GM21576 (cell line): ENCODE results near the gene C22orf15.

Experiments used
- ATAC-seq: cut with Tn5 transposase; IDR thresholded peaks from one replicate; pipeline ENCODE4 v1.9.1; 2021; ENCODE audit warnings: mild to moderate bottlenecking, moderate library complexity; ENCODE audit not compliant: unreplicated experiment

C22orf15 gene

DNA sequence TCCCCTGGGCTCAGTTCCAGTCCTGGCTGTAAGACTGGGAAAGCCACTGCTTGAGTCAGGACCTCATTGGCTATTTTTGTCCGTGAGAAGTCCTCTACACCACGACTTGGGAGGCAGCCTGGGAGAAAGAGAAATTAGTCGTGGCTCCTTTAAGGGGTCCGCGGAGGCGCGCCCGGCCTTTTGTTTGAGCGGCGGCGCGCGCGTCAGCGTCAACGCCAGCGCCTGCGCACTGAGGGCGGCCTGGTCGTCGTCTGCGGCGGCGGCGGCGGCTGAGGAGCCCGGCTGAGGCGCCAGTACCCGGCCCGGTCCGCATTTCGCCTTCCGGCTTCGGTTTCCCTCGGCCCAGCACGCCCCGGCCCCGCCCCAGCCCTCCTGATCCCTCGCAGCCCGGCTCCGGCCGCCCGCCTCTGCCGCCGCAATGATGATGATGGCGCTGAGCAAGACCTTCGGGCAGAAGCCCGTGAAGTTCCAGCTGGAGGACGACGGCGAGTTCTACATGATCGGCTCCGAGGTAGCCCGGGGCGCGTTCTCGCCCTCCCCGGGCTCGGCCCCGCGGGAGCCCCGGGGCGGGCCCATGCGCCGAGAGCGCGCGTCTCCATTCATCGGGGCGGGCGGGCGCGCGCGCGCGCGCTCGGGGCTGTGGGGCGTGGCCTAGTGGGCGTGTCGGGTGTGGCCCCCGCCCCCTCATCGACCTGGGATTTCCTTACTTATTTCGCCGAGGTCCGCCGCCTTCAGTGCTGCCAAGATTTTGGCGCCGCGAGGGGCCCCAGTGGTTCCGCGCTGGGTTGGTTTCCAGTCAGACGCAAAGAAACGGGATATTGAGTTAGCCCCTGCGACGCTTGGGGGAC, 24.2 kb downstream of the C22orf15 start, which contains the start of gene SMARCB1:
TSS of gene SMARCB1 (plus strand) at position 215 of the 848 bp plus-strand sequence. CDS start at position 419, 204 bp downstream.
- peak; percentile 64 for ATAC-seq

DNA sequence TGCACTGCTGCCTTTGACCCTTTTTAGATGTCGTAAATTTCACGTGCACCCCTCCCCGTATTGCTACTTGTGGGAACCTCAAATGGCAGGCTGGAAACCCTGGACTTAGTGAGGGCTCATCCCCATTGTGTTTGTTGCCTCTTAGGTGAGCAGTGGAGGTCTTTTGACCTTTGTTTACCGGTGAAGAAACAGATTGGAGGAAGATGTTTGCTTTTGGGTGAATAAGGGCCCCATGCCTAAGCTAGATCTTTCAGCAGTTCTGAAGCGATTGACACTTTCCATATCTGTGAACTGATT, 24.8 kb downstream of the C22orf15 start:
- peak; percentile 16 for ATAC-seq

DNA sequence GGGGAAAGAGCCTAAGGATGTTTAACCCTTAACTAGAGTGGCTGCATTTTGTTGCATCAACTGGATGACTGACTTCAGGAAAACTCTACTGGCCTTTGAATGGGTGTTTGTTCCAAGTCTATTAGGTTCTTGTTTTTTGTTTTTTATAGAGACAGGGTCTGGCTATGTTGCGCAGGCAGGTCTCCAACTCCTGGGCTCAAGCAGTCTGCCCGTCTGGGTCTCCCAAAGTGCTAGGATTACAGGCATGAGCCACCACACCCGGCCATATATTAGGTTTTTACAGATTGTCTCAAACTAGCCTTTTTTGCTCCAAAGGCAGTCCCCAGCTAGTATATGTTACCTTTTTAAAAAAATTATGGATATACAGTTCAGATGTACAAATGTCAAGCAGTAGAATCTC, 25.1 kb downstream of the C22orf15 start:
- ATAC-seq = no peak

DNA sequence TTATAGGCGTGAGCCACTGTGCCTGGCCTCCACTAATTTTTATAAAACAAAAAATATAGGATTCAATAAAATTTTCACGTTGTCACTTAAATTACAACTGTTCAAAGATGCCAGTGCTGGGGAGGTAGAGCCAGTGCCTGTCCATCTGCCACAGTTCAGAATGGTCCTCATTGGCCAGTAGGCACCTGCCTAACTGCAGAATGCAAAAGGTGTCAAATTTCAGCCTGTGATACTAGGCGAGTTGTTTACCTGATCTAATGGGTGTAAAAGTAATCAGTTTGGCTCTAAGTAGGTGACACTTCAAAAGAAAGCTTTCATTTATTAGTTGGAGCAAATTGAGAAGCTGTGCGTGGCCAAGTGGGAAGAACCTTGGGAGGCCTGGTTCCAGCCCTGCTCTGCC, 26.3 kb downstream of the C22orf15 start:
- ATAC-seq = no peak

GRCh38 chr22:23789638-23790037, 26.8 kb downstream of the C22orf15 start:
- ATAC-seq = no peak

GRCh38 chr22:23790819-23791737, 28.3 kb downstream of the C22orf15 start:
- ATAC-seq = no peak

DNA sequence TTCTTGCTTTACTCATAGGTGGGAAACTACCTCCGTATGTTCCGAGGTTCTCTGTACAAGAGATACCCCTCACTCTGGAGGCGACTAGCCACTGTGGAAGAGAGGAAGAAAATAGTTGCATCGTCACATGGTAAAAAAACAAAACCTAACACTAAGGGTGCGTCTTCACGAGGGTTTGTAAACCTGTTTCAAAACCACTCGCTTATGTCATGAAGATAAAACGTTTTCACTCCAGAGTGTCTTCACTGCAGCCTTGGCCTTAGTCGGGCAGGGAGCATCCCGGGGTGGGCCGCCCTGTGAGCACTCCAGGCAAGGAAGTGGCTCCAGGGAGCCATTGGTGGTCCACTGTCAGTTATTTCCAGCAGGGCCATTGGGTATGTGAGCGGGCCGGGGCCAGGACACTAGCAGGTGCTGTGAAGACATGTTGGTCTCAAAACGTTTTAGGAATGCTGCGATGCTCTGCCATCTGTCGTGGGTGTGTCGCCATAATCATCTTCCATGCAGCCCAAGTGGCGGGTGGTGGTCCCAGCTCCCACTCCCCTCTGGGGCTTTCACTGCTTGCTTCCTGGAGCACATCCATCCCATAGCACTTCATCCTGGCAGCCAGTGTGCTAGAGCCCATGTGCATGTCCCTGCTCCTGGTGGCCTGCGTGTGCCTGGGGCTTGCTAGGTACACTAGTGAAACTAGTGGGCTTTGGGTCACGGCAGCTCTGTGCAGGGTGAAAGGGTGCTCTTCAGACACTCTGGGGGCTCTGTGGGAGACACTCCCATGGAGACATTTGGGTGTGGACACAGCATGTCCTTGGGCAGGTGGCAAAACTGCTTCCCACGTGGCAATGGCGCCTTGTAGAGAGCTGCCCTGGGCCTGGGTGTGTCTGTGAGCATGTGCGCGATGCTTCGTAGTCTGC, 29.2 kb downstream of the C22orf15 start:
- ATAC-seq = no peak

- no peak for ATAC-seq
These were observed 30.5 kb downstream of the C22orf15 start for GRCh38 chr22:23793326-23793725.

DNA sequence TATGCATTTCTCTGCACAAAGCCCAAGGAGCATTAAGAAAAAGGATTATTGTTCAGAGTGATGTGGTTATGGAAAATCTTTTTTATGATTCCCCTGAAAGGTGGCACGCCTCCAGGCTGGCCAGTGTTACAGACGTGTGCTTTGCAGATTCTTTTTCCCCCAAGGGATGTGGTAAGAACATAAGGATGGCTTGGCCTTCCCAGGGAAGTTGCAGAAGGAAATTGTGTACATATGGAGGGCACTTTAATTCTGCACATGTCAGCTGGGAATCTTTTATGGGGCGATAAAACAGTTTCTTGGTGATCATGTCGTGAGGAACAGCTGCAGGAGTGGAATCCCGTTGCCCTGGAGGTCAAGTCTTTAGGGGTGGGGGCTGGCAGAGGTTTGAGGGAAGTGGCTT, 33.7 kb downstream of the C22orf15 start:
- no peak for ATAC-seq

GRCh38 chr22:23800297-23801237, 37.8 kb downstream of the C22orf15 start:
- ATAC-seq = peak; percentile 45

GRCh38 chr22:23801238-23801821, 38.5 kb downstream of the C22orf15 start:
- no peak for ATAC-seq

- no peak for ATAC-seq
These were observed 39.1 kb downstream of the C22orf15 start for GRCh38 chr22:23801886-23802377.

DNA sequence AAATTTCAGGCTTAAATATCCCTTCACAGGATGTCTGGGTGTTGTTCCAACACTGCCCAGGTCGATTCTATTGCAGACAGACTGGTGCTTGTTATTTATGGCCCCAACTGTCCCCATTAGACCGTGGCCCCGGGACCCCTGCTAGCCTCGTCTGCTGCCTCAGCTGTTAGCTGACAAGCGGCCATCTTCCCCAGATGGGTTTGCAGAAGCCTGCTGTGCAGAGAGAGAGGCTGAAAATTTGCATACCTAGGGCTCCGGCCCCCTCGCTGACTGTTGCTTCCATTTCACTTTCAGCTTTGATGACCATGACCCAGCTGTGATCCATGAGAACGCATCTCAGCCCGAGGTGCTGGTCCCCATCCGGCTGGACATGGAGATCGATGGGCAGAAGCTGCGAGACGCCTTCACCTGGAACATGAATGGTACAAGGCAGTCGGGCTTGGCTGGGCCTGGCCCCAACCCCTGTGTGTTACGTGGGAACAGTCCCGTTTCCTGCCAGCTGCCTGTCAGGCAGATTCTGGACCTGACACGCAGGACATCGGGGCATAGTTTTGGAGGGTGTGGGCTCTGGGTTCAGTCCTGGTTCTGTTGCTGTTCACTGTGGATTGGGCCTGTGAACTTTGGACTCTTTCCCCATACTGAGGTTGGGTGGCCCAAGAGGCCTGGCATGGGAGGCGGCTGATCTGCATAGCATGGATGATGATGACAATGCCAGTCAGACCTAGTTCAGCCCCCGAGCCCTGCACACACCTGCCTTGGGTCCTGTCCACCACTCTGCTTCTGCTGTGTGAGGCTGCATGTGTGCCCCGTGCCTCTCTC, 40.4 kb downstream of the C22orf15 start:
- no peak for ATAC-seq

DNA sequence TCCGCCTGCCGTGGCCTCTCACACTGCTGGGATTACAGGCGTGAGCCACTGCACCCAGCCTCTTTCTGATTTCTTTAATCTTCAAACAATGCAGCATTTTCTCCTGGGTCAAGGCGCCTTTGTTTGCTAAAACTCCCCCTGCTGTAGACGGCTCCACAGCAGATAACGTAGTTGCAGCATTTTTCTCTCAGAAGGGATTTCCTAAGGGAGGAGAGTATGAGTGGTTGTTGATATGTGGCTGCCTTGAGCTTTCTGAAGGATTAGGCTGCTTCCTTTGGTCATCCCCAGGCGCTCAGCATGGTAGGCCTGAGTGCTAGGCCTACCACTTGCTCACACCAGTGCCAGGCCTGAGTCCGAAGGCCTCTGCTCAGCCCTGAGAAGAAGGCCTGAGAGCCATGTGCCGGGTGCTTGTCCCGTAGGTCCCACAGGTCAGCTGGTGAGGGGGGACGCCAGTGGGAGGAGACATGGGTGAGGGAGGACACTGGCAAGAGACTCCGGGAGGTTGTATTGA, 42.0 kb downstream of the C22orf15 start:
- ATAC-seq = no peak

DNA sequence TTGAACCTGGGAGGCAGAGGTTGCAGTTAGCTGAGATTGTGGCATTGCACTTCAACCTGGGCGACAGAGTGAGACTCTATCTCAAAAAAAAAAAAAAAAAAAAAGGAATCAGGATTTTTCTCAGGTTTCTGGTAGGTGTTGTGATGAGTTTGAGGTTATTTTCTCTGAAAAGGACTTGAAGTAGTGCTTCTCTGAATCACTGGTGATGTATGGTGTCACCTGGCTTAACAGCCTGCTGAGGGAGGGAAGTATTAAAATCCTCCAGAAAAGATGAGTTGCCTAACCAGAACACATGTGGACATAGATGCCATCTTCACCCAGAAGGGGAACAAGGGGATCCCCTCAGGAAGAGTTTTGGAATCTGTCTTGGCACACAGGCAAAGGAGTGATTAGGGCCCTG, 44.0 kb downstream of the C22orf15 start:
- ATAC-seq = no peak

GRCh38 chr22:23812378-23812777, 49.6 kb downstream of the C22orf15 start:
- no peak for ATAC-seq
